Posterior vena cava (tissue), 2 donors: ENCODE results near the gene DDAH2. TPM values are rescaled to one million over a fixed set of nuclear protein-coding genes. Genes with fewer than 3 reads are reported as not detected.

ENCODE experiments used
- DNase-seq: peaks from one replicate; pipeline ENCODE4 v3.0.0-alpha.2; 2020; ENCODE audit warnings: low spot score
- intact Hi-C, 2 donors: fragments of 100-400 bp; cut with DNase I; formaldehyde crosslinking; loops; one replicate each; pipeline versions ENCODE4 v1.14.1 to v1.14.2; 2022 to 2023
- total RNA-seq, 2 donors: library from RNA; stranded (reverse); fragmentation: NEBNext Ultra II Directional; extraction: Animal tissue kit (Norgen Biotek cat#: 25700); gene quantifications; one replicate each; pipeline ENCODE4 v1.2.1, GENCODE V29; 2021
- donor health status: DM: yes; HTN: yes; CAD: no.
- donor health status: DM: yes; HTN: yes; CAD: no.

DDAH2 gene
- total RNA-seq, 2 donors from 2014 or later = 88.3 to 97.4 TPM

DNA sequence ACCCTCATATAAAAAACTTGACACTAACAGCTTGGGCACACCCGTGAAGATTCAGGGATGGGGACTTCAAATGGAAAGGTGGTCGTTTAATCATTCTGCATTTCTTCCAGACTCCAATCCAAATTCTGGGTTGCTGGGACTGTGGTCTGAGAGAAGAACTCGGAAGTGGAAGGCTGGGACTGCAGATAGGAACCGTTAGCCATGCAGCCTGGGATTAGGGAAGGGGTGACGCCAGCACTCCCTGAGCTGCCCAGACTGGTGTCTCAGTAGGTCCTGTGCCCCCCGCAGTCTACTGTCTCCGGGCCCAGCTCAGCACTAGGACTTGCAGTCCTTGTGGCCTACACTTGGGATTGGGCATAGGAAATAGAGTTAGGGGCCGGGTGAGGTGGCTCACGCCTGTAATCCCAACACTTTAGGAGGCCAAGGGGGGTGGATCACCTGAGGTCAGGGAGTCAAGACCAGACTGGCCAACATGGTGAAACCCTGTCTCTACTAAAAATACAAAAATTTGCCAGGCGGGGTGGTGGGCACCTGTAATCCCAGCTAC lies 7.7 kb upstream of the DDAH2 start:
- no peak for DNase-seq
- intact Hi-C loops = loop anchor here in 1 of 2 donors (10.0 kb wide), 1 partner anchor 58 kb away; the partner anchor contains the start of gene VARS1

DNA sequence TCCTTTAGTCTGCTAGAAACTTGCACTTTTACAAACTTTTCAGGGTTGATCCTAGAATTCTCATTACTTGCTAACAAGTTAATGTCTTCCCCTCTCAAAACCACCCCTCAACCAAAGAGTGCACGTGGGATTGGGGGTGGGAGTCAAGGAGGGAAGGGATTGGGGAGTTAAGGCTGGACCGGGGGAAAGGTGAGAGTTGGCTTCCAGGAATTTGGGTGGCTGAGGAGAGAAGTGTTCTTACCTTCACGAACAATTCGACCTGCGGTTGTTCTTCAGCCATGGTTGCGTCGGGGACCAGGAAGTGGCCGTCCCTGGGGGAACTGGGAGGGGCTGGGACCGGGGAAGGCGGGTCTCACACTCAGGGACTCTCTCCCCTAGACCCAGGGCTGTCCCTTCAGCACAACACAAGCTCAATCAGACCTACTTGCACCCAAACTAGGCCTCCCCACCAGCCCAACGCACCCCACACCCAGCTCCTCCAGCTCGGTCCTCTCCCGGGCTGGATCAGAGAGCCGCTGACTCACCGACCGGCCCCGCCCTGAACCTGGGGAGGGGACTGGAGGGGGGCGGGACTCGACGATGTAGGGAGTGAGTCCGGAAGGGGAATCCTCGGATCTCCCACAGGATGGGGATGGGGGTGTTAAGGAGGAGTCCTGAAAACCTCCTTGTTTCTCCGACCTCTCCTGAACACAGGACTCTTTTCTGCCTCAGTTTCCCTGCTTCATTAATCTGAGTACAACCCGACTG lies 7.1 kb upstream of the DDAH2 start, which contains the start of gene CLIC1:
Gene CLIC1, minus strand, starts transcription at position 510 of the 747 bp plus-strand sequence. Its CDS starts 230 bp downstream, at position 280.
- intact Hi-C loops = loop anchor here in 1 of 2 donors (10.0 kb wide), 1 partner anchor 59 kb away; the partner anchor contains the start of gene VARS1

DNA sequence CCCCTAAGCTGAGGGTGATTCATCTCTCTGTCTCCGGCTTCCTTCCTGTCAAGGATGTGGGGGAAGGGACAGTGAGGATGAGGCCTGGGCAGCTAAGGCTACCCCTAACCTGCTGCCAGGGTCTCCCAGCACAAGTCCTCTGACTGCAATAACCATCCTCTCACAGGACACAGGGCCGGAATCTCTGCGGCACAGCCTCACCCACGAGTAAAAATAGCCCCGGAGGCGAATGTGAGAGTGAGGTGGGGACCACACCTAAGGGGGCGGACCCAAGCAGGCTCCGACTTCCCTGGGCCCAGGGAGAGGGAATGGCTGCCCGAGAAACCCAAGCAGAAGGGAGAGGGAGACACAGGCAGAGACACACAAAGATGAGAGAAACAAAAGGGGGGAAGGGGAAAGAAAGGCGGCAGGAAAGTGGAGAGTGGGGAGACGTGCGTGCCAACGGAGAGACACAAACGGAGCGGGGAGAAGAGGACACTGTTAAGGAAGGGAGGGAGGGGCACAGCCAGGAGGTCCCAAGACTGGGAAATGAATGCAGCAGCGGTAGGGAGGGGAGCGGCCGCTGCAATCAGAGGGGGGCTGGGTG lies 5.8 kb upstream of the DDAH2 start:
- DNase-seq = no peak
- intact Hi-C loops = loop anchor here in 1 of 2 donors (10.0 kb wide), 1 partner anchor 60 kb away; the partner anchor contains the start of gene VARS1

More for the DNA sequence above, 7.1 kb upstream of the DDAH2 start, which contains the start of gene CLIC1:
- peak; percentile 96 for DNase-seq

DNA sequence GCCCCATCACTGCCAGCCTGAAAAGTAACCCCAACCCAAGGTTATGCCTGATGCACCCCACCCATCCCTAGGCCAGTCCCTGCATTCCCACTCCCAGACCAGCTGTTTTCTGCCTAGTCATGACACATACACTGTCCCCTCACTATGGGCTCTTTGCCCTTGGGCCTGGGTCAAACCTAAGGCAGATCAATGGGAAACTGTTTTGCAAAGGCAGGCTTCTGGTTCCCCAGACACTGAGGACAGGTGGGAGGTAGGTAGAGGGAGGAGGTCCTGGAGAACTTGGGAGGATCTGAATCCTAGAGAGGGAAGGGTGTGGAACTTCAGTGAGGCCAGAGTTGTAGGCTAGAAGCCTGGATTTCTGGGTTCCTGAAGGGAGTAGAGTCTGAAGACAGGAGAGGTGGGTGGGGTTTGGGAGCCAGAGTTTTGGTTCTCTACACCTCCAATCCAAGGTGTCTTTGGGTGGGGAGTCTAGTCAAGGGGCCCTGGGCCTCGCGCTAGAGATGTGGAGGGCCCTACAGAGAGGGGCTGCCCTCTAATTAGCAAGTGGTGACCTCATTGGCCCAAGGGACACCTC lies 5.2 kb upstream of the DDAH2 start:
- intact Hi-C loops = loop anchor here in 1 of 2 donors (10.0 kb wide), 1 partner anchor 60 kb away; the partner anchor contains the start of gene VARS1
- no peak for DNase-seq

DNA sequence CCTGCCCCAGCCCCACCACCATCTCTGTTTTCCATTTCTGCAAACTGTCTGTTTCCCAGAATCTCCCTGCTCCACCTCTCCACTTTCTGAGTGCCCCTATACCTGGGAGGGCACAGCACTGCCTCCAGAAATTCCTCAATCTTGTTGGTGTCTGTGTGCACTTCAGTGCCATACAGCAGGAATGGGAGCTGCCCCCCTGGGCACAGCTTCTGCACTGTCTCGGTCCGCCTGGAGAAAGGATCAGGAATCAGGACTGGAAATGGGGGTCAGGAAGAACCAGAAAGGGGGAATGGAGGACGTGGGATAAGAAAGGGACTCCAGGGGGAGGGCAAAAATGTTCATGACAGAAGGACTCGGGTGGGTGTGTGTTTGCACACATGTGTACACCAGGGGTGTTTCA lies 4.6 kb upstream of the DDAH2 start:
- intact Hi-C loops = loop anchor here (1.0 to 10.0 kb wide), 2 partner anchors 20 to 61 kb away; partner anchors contain the start of gene VARS1 (in 1 of the 2)
- DNase-seq = no peak

DNA sequence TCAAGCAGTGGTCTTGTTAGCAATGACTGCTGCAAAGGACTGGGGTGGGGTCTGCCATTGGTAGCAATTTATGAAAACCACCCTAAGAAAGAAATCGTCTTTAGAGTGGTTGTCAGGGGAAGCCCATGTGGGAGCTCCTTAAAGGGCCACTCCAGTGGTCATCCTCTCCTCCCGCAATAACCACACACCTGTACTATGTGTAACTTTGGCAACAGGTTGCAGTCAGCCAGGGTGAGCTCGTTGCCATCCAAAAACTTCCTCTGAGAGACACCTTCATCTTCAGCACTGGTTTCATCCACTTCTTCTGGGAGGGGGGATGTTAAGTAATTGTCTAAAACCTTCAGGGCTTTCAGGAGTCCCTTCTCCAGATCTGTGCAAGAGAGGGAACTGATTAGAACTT lies 2.9 kb upstream of the DDAH2 start:
- no peak for DNase-seq
- intact Hi-C loops = loop anchor here in 1 of 2 donors (10.0 kb wide), 1 partner anchor 63 kb away; the partner anchor contains the start of gene VARS1

DNA sequence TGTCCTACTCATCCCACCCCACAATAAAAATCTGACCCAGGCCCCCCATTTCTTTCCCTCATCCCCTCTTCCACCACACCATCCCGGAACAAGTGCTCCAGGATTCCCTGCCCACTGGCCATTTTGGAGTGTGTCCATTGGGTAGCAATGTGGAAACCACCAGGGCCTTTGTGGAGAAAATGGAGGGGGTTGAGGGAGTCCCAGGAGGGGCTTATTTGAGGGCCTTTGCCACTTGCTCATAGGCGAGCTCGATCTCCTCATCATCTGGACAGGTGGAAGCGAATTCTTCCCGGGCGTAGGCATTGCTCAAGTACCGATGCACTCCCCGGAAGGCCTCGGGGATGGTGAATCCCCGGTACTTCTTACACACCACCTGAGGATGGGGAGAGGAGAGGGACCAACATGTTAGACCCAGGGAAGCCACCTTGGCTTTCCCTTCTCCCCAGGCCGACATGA lies 1.6 kb upstream of the DDAH2 start:
- intact Hi-C loops = loop anchor here in 1 of 2 donors (10.0 kb wide), 1 partner anchor 64 kb away; the partner anchor contains the start of gene VARS1

DNA sequence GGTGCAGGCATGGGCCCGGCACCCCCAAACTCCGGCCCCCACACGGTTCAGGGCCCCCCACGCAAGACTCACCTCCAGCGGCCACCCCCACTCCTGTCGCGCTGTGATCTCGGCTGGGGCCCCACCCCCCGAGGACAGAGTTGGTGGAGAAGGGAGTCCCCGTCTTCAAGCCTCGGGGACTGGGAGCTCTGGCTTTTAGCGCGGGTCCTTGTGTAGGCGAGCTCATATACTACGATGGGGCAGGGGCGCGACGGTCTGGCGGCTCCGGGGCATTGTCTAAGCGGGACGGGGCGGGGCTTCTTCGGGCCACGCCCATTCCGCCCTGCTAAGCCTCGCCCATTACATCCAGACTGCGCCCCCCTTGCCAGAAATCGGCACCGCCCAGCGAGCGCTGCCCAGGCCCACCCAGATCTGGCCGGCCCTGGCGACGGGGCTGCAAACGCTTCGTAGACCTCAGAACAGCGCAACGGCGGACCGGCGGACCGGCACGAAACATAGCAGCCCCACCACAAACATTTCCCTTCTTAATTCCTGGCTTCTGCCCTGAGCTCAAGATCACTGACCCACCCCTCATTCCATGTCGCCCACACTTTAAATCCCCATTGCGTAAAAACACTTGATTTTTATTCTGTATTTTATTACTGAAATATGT lies 1.0 kb upstream of the DDAH2 start:
- intact Hi-C loops = loop anchor here (10.0 kb wide), 2 partner anchors 65 to 725 kb away; partner anchors contain the start of gene VARS1 (in 2 of the 2)
- peak; percentile 97 for DNase-seq

More for the DNA sequence above, 1.6 kb upstream of the DDAH2 start:
- DNase-seq = no peak

DNA sequence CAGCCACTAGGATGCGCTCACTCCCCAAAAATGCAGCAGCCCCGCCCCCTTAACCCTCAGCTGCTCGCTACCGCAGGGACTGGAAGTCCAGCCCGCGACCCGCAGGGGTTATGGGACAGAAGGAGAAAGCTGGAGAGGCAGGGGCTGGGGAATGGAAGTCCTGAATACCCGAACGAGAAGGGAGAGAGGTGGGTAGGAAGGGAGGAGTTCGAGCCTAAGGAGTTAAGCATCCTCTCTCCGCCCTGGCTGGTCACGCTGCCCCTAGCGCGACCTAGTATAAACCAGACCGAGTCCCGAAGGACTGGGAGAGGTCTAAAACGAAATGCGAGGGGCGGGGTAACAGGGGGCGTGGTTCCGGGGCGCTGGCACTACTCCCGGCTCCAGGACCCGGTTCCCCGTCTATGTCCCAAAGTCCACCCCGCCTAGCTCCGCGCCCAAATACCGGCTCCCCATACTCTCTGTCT lies 448 bp upstream of the DDAH2 start:
- peak; percentile 98 for DNase-seq
- intact Hi-C loops = loop anchor here in 1 of 2 donors (10.0 kb wide), 2 partner anchors 65 to 725 kb away; partner anchors contain the start of gene VARS1

DNA sequence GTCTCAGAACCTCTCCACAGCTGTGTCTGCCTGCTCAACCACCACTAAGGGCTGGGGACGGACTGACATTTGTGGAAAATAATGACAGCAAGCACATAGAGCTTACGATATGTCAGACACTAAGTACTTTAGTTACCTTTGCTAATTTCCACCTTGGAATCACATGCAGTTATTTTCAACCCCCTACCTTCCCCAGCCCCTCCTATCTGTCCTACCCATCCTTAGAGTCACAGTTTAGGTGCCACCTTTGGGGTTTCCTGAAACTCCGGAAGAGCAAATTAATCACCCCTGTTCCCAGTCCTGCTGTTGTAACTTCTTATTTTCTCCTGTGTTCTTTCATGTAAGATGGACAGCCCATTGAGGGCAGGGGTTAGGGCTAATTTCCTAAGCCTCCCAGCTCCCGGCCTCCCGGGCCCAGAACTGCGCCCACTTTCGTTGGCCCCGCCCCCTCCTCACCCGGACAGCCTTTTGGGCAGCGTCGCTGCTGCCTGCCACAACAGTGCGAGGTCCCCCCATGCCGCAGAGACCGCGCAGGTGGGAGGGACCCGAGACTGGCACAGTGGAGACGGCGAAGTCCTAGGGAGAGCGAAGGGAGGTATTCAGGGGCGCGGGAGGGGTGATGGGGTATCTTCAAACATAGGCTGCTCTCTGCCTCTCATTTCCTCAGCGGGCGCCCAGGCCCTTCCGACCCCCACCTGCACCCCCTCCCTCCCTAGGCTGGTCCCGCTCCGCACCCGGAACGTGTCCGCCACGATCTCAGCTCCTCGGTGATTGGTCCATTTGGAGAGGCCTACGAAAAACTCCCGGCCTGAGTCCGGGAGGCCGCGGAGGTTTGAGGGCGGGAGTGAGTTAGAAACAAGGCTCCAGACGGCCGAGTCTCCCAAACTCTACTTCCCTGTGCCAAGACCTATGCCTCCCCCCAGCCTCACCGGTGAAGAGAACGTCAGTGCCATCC lies 1.1 kb downstream of the DDAH2 start:
- DNase-seq = no peak
- intact Hi-C loops = loop anchor here in 1 of 2 donors (10.0 kb wide), 2 partner anchors 67 to 723 kb away; partner anchors contain the start of gene VARS1

DNA sequence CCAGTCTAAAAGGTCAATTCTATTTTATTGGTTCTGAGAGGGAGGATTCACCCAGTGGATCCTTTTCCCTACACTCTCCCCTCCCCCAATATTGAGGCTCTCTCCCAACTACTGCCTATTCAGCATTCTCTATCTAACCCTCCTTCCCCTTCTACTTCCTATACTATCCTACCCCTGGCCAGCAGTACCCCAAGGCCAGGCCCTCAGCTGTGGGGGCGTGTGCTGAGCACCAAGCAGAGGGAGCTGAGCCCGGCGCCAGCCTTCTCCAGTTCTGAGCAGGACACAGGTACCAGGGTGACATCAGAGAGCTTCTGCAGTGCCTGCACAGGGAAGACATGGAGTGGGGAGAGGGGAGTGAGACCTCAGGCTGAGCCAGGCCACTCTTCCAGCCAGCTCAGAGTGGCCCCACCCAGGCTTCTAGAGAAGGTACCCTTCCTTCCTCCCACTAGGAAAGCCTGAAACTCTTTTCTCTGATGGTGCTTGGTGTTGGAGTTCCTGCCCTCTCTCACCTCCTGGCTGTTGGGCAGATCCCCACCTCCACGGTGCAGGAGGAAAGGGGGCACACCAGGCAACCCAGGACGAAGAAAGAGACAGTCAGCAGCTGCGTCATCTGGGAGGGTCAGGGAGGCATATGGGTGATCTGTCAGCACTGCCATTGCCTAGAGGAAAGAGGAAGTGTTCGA lies 1.9 kb downstream of the DDAH2 start:
- DNase-seq = no peak
- intact Hi-C loops = loop anchor here in 1 of 2 donors (10.0 kb wide), 2 partner anchors 68 to 722 kb away; partner anchors contain the start of gene VARS1

DNA sequence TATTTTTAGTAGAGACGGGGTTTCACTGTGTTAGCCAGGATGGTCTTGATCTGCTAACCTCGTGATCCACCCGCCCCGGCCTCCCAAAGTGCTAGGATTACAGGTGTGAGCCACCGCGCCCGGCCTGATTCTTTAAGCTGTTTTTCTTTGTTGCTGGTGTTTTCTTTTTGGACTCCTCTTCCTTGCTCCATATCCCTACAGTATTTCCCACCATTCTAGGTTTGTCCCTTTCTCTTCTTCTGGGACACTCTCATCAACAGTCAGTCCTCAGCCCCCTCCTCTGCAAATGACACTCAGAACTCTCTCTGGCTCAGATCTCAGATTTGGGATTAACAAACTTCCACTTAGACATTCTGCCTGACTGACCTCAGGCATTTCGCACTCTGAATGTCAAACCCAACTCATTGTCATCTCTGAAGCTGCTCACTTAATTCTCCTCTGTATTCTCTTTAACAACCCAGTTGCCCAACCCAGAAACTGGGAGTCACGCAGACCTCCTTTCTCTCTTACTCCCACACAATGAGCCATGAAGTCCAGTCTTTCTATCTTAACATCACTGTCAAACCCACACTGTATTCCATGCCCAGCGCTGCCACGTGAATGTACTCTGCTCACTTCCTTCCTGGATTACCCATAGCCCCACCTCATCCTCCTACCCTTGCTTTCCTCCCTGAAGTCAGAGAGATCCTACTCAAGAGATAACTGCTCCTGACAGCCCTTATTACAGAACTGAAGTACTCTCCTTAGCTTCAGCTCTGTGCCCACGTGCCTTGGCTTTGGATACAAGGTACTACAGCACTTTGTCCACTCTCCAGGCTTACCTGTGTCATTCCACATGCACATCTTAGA lies 3.4 kb downstream of the DDAH2 start:
- intact Hi-C loops = loop anchor here in 1 of 2 donors (10.0 kb wide), 2 partner anchors 69 to 721 kb away; partner anchors contain the start of gene VARS1
- DNase-seq = no peak

DNA sequence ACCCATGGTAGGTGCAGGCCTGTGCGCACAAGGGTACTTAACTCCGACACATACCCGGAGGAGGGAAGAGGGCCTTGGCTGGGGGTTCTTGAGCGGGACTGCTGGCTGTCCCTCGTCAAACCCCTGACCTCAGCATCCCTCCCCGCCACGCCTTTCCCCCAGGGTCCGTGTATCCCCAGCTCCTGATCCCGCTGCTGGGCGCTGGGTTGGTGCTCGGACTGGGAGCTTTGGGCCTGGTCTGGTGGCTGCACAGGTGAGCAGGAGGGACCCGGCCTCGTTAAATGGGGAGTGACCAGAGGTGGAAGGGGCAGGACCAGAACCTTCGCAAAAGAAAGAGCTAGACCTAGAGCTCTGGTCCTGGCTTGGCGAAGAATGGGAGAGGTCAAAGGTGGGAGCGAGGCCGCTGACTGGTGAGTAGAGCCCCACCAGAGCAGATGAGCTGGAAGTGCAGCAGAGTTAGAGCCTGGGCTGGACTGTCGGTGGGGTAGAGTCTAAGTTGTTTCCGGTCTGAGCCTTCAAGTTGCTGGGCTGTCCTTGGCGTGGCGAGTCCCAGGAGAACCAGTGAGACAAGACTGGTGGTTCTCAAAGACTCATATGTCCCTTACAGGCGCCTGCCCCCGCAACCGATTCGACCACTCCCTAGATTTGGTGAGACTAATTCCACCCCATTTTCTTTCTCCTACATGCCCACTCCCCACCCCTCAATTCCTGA lies 5.0 kb downstream of the DDAH2 start:
- no peak for DNase-seq
- intact Hi-C loops = loop anchor here in 1 of 2 donors (1.0 to 10.0 kb wide), 3 partner anchors 32 to 719 kb away; partner anchors contain the start of gene VARS1

DNA sequence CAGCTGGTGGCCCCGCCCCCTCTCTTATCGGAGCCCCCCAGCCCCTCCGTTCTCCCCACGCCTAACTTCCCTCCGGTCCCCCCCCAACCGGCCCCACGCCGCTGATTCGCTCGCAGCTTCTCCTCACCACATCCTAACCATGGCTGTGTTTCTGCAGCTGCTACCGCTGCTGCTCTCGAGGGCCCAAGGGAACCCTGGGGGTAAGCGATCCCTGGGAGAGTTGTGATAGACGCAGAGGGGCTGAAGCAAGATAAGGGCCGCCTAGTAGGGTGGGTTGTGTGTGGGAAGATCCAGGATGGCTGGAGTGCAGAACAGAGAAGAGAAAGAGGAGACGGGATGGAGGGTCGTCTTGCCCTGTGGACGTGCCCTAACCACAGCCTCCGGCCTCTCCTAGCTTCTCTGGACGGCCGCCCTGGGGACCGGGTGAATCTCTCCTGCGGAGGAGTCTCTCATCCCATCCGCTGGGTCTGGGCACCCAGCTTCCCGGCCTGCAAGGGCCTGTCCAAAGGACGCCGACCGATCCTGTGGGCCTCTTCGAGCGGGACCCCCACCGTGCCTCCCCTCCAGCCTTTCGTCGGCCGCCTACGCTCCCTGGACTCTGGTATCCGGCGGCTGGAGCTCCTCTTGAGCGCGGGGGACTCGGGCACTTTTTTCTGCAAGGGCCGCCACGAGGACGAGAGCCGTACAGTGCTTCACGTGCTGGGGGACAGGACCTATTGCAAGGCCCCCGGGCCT lies 5.7 kb downstream of the DDAH2 start, which contains the start of gene MPIG6B:
Gene MPIG6B, plus strand, starts transcription at position 129 of the 735 bp plus-strand sequence. Its CDS starts 11 bp downstream, at position 140.
- DNase-seq = no peak
- intact Hi-C loops = loop anchor here in 1 of 2 donors (1.0 to 10.0 kb wide), 3 partner anchors 33 to 719 kb away; partner anchors contain the start of gene VARS1
